Fibroblast of pulmonary artery (primary cell): ENCODE results near the gene DMD.
A peak's percentile ranks its signal among the peaks of the same experiment; 100 is the strongest.
"Not testable (repeated sequence)": the region's sequence is repeated elsewhere in the genome, so short reads cannot be mapped to it uniquely, and the experiment has no call there.

Experiments used
- DNase-seq: peaks from one replicate; pipeline ENCODE4 v3.0.0-alpha.2; 2010; ENCODE audit warnings: low read depth
- H3K4me3 ChIP-seq: replicated peaks from 2 replicates; pipeline ENCODE4 v1.5.1; 2011; ENCODE audit warnings: low read depth, mild to moderate bottlenecking, control low read depth, low read length, moderate library complexity
- CTCF ChIP-seq: IDR thresholded peaks from 2 replicates; pipeline ENCODE4 v1.5.1; 2011; ENCODE audit warnings: mild to moderate bottlenecking, control low read depth, low read length, inconsistent platforms; ENCODE audit errors: missing control alignments

Gene DMD

GRCh38 chrX:31591355-31591754 is 1620.0 kb downstream of the DMD start:
- H3K4me3 ChIP-seq: no peak overlapping the region
- TF ChIP-seq CTCF: no peak
- DNase-seq: no peak

- no peak for TF ChIP-seq CTCF
- no peak overlapping the region for H3K4me3 ChIP-seq
- peak; percentile 66 for DNase-seq
Measured at GRCh38 chrX:31590581-31591114, 1620.7 kb downstream of the DMD start.

- no peak for DNase-seq
- no peak overlapping the region for H3K4me3 ChIP-seq
- no peak for TF ChIP-seq CTCF
Measured at GRCh38 chrX:31589503-31589902, 1621.8 kb downstream of the DMD start.

- no peak for DNase-seq
- TF ChIP-seq CTCF: no peak
- H3K4me3 ChIP-seq: no peak overlapping the region
Measured at GRCh38 chrX:31588355-31588754, 1623.0 kb downstream of the DMD start.

DNA sequence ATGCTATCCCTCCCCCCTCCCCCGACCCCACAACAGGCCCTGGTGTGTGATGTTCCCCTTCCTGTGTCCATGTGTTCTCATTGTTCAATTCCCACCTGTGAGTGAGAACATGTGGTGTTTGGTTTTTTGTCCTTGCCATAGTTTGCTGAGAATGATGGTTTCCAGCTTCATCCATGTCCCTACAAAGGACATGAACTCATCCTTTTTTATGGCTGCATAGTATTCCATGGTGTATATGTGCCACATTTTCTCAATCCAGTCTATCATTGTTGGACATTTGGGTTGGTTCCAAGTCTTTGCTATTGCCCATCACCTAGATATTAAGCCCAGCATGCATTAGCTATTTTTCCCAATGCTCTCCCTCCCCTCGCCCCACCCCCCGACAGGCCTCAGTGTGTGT is 1627.5 kb downstream of the DMD start:
- DNase-seq, H3K4me3 ChIP-seq: not testable (repeated sequence)

- no peak overlapping the region for H3K4me3 ChIP-seq
- DNase-seq: peak; percentile 43
- TF ChIP-seq CTCF: no peak
Measured at GRCh38 chrX:31580726-31581125, 1630.6 kb downstream of the DMD start.

DNA sequence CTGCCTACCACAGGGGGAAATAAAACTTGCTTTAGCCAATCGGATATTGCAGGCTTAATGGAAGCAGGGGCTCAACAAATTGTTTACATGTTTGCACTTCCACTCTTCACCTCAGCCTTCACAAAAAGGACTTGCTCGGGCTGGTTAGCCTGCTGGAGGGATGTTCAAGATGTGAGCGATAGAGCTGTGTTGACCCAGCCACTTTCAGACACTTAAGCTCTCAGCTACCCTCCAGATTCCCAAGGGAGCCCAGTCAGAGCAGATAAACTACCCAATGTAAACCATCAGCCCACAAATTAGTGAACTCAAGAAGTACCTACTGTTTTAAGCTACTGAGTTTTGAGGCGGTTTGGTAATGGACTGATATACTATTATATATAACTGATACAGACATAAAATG is 1631.1 kb downstream of the DMD start:
- DNase-seq: no peak
- no peak for TF ChIP-seq CTCF
- no peak overlapping the region for H3K4me3 ChIP-seq
